Stimulated activated CD8-positive, alpha-beta memory T cell treated with anti-CD3 and anti-CD28 coated beads, Interleukin-7, amount 100 ng/mL, for 1 hour (primary cell): ENCODE results near the gene OR11H6.
"Not testable (repeated sequence)": the region's sequence is repeated elsewhere in the genome, so short reads cannot be mapped to it uniquely, and the experiment has no call there.

ENCODE experiments used
- DNase-seq, 2 donors: peaks; one replicate each; pipeline ENCODE4 v3.0.0-alpha.2; 2020; ENCODE audit warnings: low read depth in 2 of 2

The OR11H6 gene

DNA sequence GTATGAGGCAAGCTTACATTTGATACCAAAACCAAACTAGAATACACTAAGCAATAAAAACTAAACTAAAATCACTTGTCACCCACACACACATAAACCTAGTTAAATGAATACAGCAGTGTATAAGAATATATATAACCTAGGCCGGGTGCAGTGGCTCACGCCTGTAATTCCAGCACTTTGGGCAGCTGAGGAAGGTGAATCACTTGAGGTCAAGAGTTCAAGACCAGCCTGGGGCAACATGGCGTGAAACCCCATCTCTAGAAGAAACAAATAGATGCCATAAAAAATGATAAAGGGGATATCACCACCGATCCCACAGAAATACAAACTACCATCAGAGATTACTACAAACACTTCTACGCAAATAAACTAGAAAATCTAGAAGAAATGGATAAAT is 40.9 kb downstream of the OR11H6 start:
- DNase-seq = not testable (repeated sequence)

DNA sequence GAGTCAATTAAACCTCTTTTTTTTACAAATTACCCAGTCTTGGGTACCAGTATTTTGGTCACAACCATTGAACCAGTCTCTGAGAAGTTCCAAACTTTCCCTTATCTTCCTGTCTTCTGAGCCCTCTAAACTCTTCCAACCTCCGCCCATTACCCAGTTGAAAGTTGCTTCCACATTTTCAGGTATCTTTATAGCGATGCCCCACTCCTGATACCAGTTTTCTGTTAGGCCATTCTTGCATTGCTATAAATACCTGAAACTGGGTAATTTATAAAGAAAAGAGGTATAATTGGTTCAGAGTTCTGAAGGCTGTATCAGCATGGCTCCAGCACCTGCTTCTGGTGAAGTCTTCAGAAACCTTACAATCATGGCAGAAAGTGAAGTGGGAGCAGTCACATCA is 50.6 kb downstream of the OR11H6 start:
- DNase-seq = no peak
